ENCODE measurements around the gene CSH2.
"Not testable (repeated sequence)": the region's sequence is repeated elsewhere in the genome, so short reads cannot be mapped to it uniquely, and the experiment has no call there.

CSH2 gene

GRCh38 chr17:63873577-63873976 is at the start of gene CSH2:
Gene CSH2 (minus strand): TSS chr17:63873677. CDS start chr17:63873614, 63 bp downstream.
- not testable (repeated sequence) for H3K4me3 ChIP-seq (ENCODE audit: low read depth in 1 of 2, low read length in 2 of 2); H3K36me3 ChIP-seq (ENCODE audit: control insufficient read depth in 1 of 2, insufficient read depth in 2 of 2, low read length in 2 of 2); H3K4me1 ChIP-seq (ENCODE audit: control insufficient read depth in 1 of 2, insufficient read depth in 2 of 2, low read length in 2 of 2); H3K9me3 ChIP-seq (ENCODE audit: control insufficient read depth in 1 of 2, low read length in 2 of 2); H3K27ac ChIP-seq (ENCODE audit: low read depth, low read length); H3K9ac ChIP-seq (ENCODE audit: low read depth in 1 of 2, low read length in 2 of 2); H3K27me3 ChIP-seq (ENCODE audit: control insufficient read depth in 1 of 2, insufficient read depth in 2 of 2, low read length in 2 of 2)

- not testable (repeated sequence) for H3K9me3 ChIP-seq (ENCODE audit: control insufficient read depth in 1 of 2, low read length in 2 of 2); H3K36me3 ChIP-seq (ENCODE audit: control insufficient read depth in 1 of 2, insufficient read depth in 2 of 2, low read length in 2 of 2); H3K4me1 ChIP-seq (ENCODE audit: control insufficient read depth in 1 of 2, insufficient read depth in 2 of 2, low read length in 2 of 2); H3K27ac ChIP-seq (ENCODE audit: low read depth, low read length); H3K27me3 ChIP-seq (ENCODE audit: control insufficient read depth in 1 of 2, insufficient read depth in 2 of 2, low read length in 2 of 2); H3K4me3 ChIP-seq (ENCODE audit: low read depth in 1 of 2, low read length in 2 of 2); H3K9ac ChIP-seq (ENCODE audit: low read depth in 1 of 2, low read length in 2 of 2)
Measured at GRCh38 chr17:63922402-63922801, 48.9 kb upstream of the CSH2 start.

GRCh38 chr17:63920779-63921178 is 47.3 kb upstream of the CSH2 start:
- not testable (repeated sequence) for H3K27ac ChIP-seq (ENCODE audit: low read depth, low read length); H3K27me3 ChIP-seq (ENCODE audit: control insufficient read depth in 1 of 2, insufficient read depth in 2 of 2, low read length in 2 of 2); H3K4me1 ChIP-seq (ENCODE audit: control insufficient read depth in 1 of 2, insufficient read depth in 2 of 2, low read length in 2 of 2); H3K9me3 ChIP-seq (ENCODE audit: control insufficient read depth in 1 of 2, low read length in 2 of 2); H3K4me3 ChIP-seq (ENCODE audit: low read depth in 1 of 2, low read length in 2 of 2); H3K36me3 ChIP-seq (ENCODE audit: control insufficient read depth in 1 of 2, insufficient read depth in 2 of 2, low read length in 2 of 2); H3K9ac ChIP-seq (ENCODE audit: low read depth in 1 of 2, low read length in 2 of 2)

- H3K36me3 ChIP-seq (ENCODE audit: control insufficient read depth in 1 of 2, insufficient read depth in 2 of 2, low read length in 2 of 2); H3K9me3 ChIP-seq (ENCODE audit: control insufficient read depth in 1 of 2, low read length in 2 of 2); H3K27me3 ChIP-seq (ENCODE audit: control insufficient read depth in 1 of 2, insufficient read depth in 2 of 2, low read length in 2 of 2); H3K9ac ChIP-seq (ENCODE audit: low read depth in 1 of 2, low read length in 2 of 2); H3K27ac ChIP-seq (ENCODE audit: low read depth, low read length); H3K4me1 ChIP-seq (ENCODE audit: control insufficient read depth in 1 of 2, insufficient read depth in 2 of 2, low read length in 2 of 2); H3K4me3 ChIP-seq (ENCODE audit: low read depth in 1 of 2, low read length in 2 of 2): not testable (repeated sequence)
Measured at GRCh38 chr17:63920050-63920449, 46.6 kb upstream of the CSH2 start.

DNA sequence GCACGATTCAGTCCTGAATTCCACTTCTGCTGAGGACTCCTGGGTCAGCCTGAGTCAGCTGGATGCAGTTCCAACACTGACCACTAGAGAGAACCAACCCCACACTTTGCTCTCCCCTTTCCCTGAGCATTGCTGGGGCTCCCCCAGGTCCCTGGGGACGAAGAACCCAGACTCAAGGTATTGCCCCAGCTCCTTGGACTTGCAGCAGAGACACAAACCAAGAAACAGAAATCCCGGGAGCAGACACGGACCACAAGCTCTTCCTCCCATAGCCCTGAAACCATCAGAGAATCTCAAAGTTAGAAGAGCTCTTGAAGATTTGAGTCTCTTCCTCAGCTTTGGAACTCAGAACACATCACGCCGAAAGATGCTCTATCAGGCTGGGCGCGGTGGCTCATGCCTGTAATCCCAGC is 45.8 kb upstream of the CSH2 start:
- Histone ChIP-seq H3K9me3 (ENCODE audit: control insufficient read depth in 1 of 2, low read length in 2 of 2) (no peaks in the 10 kb centered on the region), H3K36me3 (ENCODE audit: control insufficient read depth in 1 of 2, insufficient read depth in 2 of 2, low read length in 2 of 2) (no peaks in the 10 kb centered on the region), H3K9ac (ENCODE audit: low read depth in 1 of 2, low read length in 2 of 2) (no peak overlapping the region), H3K27me3 (ENCODE audit: control insufficient read depth in 1 of 2, insufficient read depth in 2 of 2, low read length in 2 of 2) (peaks cover 0 to 5% of the 10 kb centered on the region in 2 donors), H3K27ac (ENCODE audit: low read depth, low read length) (no peak overlapping the region), H3K4me1 (ENCODE audit: control insufficient read depth in 1 of 2, insufficient read depth in 2 of 2, low read length in 2 of 2) (no peaks in the 10 kb centered on the region), H3K4me3 (ENCODE audit: low read depth in 1 of 2, low read length in 2 of 2) (no peak overlapping the region)

- H3K9me3 ChIP-seq (ENCODE audit: control insufficient read depth in 1 of 2, low read length in 2 of 2); H3K27ac ChIP-seq (ENCODE audit: low read depth, low read length); H3K4me1 ChIP-seq (ENCODE audit: control insufficient read depth in 1 of 2, insufficient read depth in 2 of 2, low read length in 2 of 2); H3K27me3 ChIP-seq (ENCODE audit: control insufficient read depth in 1 of 2, insufficient read depth in 2 of 2, low read length in 2 of 2); H3K36me3 ChIP-seq (ENCODE audit: control insufficient read depth in 1 of 2, insufficient read depth in 2 of 2, low read length in 2 of 2); H3K4me3 ChIP-seq (ENCODE audit: low read depth in 1 of 2, low read length in 2 of 2); H3K9ac ChIP-seq (ENCODE audit: low read depth in 1 of 2, low read length in 2 of 2): not testable (repeated sequence)
Measured at GRCh38 chr17:63918789-63919305, 45.4 kb upstream of the CSH2 start, which contains the start of gene GH1. Gene GH1 (minus strand): TSS chr17:63918839. CDS start chr17:63918776, 63 bp downstream.

DNA sequence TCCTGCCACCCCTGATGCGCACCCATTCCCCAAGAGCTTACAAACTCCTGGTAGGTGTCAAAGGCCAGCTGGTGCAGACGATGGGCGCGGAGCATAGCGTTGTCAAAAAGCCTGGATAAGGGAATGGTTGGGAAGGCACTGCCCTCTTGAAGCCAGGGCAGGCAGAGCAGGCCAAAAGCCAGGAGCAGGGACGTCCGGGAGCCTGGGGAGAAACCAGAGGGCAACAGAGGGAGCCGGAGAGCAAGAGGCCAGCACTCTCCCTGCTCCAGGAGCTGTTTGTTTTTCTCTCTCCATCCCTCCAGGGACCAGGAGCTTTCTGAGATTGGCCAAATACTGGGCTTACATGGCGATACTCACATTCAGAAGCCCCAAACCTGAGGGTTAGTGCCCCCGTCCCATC is 44.8 kb upstream of the CSH2 start:
- no peaks in the 10 kb centered on the region for H3K9me3 ChIP-seq (ENCODE audit: control insufficient read depth in 1 of 2, low read length in 2 of 2)
- no peak overlapping the region for H3K9ac ChIP-seq (ENCODE audit: low read depth in 1 of 2, low read length in 2 of 2)
- H3K36me3 ChIP-seq (ENCODE audit: control insufficient read depth in 1 of 2, insufficient read depth in 2 of 2, low read length in 2 of 2) = no peaks in the 10 kb centered on the region
- no peak overlapping the region for H3K4me3 ChIP-seq (ENCODE audit: low read depth in 1 of 2, low read length in 2 of 2)
- H3K4me1 ChIP-seq (ENCODE audit: control insufficient read depth in 1 of 2, insufficient read depth in 2 of 2, low read length in 2 of 2) = no peaks in the 10 kb centered on the region
- no peak overlapping the region for H3K27ac ChIP-seq (ENCODE audit: low read depth, low read length)
- H3K27me3 ChIP-seq (ENCODE audit: control insufficient read depth in 1 of 2, insufficient read depth in 2 of 2, low read length in 2 of 2) = peaks cover 0 to 5% of the 10 kb centered on the region in 2 donors

- no peaks in the 10 kb centered on the region for H3K4me1 ChIP-seq (ENCODE audit: control insufficient read depth in 1 of 2, insufficient read depth in 2 of 2, low read length in 2 of 2)
- H3K9ac ChIP-seq (ENCODE audit: low read depth in 1 of 2, low read length in 2 of 2) = no peak overlapping the region
- H3K36me3 ChIP-seq (ENCODE audit: control insufficient read depth in 1 of 2, insufficient read depth in 2 of 2, low read length in 2 of 2) = no peaks in the 10 kb centered on the region
- no peaks in the 10 kb centered on the region for H3K9me3 ChIP-seq (ENCODE audit: control insufficient read depth in 1 of 2, low read length in 2 of 2)
- H3K4me3 ChIP-seq (ENCODE audit: low read depth in 1 of 2, low read length in 2 of 2) = no peak overlapping the region
- peaks cover 0 to 5% of the 10 kb centered on the region in 2 donors for H3K27me3 ChIP-seq (ENCODE audit: control insufficient read depth in 1 of 2, insufficient read depth in 2 of 2, low read length in 2 of 2)
- H3K27ac ChIP-seq (ENCODE audit: low read depth, low read length) = no peak overlapping the region
Measured at GRCh38 chr17:63917646-63918045, 44.2 kb upstream of the CSH2 start.

DNA sequence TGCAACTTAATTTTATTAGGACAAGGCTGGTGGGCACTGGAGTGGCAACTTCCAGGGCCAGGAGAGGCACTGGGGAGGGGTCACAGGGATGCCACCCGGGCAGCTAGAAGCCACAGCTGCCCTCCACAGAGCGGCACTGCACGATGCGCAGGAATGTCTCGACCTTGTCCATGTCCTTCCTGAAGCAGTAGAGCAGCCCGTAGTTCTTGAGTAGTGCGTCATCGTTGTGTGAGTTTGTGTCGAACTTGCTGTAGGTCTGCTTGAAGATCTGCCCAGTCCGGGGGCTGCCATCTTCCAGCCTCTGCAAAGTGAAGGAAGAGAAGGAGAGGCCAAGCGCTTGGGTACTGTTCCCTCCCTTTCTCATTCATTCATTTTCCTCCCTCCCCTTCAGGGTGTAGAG is 43.7 kb upstream of the CSH2 start:
- not testable (repeated sequence) for H3K4me1 ChIP-seq (ENCODE audit: control insufficient read depth in 1 of 2, insufficient read depth in 2 of 2, low read length in 2 of 2); H3K27ac ChIP-seq (ENCODE audit: low read depth, low read length); H3K9me3 ChIP-seq (ENCODE audit: control insufficient read depth in 1 of 2, low read length in 2 of 2); H3K36me3 ChIP-seq (ENCODE audit: control insufficient read depth in 1 of 2, insufficient read depth in 2 of 2, low read length in 2 of 2); H3K4me3 ChIP-seq (ENCODE audit: low read depth in 1 of 2, low read length in 2 of 2); H3K9ac ChIP-seq (ENCODE audit: low read depth in 1 of 2, low read length in 2 of 2); H3K27me3 ChIP-seq (ENCODE audit: control insufficient read depth in 1 of 2, insufficient read depth in 2 of 2, low read length in 2 of 2)

DNA sequence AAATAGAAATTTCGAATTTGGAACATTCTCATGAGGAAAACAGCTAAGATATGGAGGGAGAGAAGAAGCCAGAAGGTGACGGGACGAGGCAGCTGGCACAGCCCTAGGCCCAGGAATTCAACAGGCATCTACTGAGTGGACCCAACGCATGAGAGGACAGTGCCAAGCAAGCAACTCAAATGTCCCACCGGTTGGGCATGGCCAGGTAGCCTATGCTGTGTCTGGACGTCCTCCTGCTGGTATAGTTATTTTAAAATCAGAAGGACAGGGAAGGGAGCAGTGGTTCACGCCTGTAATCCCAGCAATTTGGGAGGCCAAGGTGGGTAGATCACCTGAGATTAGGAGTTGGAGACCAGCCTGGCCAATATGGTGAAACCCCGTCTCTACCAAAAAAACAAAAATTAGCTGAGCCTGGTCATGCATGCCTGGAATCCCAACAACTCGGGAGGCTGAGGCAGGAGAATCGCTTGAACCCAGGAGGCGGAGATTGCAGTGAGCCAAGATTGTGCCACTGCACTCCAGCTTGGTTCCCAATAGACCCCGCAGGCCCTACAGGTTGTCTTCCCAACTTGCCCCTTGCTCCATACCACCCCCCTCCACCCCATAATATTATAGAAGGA is 43.2 kb upstream of the CSH2 start:
- H3K36me3 ChIP-seq (ENCODE audit: control insufficient read depth in 1 of 2, insufficient read depth in 2 of 2, low read length in 2 of 2) = no peaks in the 10 kb centered on the region
- no peaks in the 10 kb centered on the region for H3K9me3 ChIP-seq (ENCODE audit: control insufficient read depth in 1 of 2, low read length in 2 of 2)
- no peak overlapping the region for H3K4me3 ChIP-seq (ENCODE audit: low read depth in 1 of 2, low read length in 2 of 2)
- H3K4me1 ChIP-seq (ENCODE audit: control insufficient read depth in 1 of 2, insufficient read depth in 2 of 2, low read length in 2 of 2) = no peaks in the 10 kb centered on the region
- no peak overlapping the region for H3K27ac ChIP-seq (ENCODE audit: low read depth, low read length)
- H3K9ac ChIP-seq (ENCODE audit: low read depth in 1 of 2, low read length in 2 of 2) = peak overlapping the region in 1 of 2 donors; percentile 63
- H3K27me3 ChIP-seq (ENCODE audit: control insufficient read depth in 1 of 2, insufficient read depth in 2 of 2, low read length in 2 of 2) = peaks cover 0 to 5% of the 10 kb centered on the region in 2 donors

- H3K4me1 ChIP-seq (ENCODE audit: control insufficient read depth in 1 of 2, insufficient read depth in 2 of 2, low read length in 2 of 2); H3K4me3 ChIP-seq (ENCODE audit: low read depth in 1 of 2, low read length in 2 of 2); H3K9me3 ChIP-seq (ENCODE audit: control insufficient read depth in 1 of 2, low read length in 2 of 2); H3K27ac ChIP-seq (ENCODE audit: low read depth, low read length); H3K27me3 ChIP-seq (ENCODE audit: control insufficient read depth in 1 of 2, insufficient read depth in 2 of 2, low read length in 2 of 2); H3K9ac ChIP-seq (ENCODE audit: low read depth in 1 of 2, low read length in 2 of 2); H3K36me3 ChIP-seq (ENCODE audit: control insufficient read depth in 1 of 2, insufficient read depth in 2 of 2, low read length in 2 of 2): not testable (repeated sequence)
Measured at GRCh38 chr17:63915753-63916152, 42.3 kb upstream of the CSH2 start.
